Activated T-helper 17 cell treated with anti-CD3 and anti-CD28 coated beads, Interleukin-2, amount 50 U/mL, for 72 hours (primary cell): ENCODE measurements around the gene THAP6. TPM values are rescaled to one million over a fixed set of nuclear protein-coding genes. Genes with fewer than 3 reads are reported as not detected.
"Not testable (repeated sequence)": the region's sequence is repeated elsewhere in the genome, so short reads cannot be mapped to it uniquely, and the experiment has no call there.

Experiments
- ATAC-seq: fragments of 150-1000 bp; cut with Tn5 transposase; replicated peaks from 2 replicates; pipeline ENCODE4 v1.10.0; 2021; ENCODE audit warnings: mild to moderate bottlenecking, moderate library complexity
- H3K27ac Mint-ChIP-seq: one replicate; pipeline ENCODE4 v1.8.0; 2022; ENCODE audit warnings: mixed read lengths
- H3K27me3 Mint-ChIP-seq: one replicate; pipeline ENCODE4 v1.8.0; 2022; ENCODE audit warnings: mixed read lengths
- H3K36me3 Mint-ChIP-seq: one replicate; pipeline ENCODE4 v1.8.0; 2022; ENCODE audit warnings: low read depth, mild to moderate bottlenecking, mixed read lengths
- H3K4me1 Mint-ChIP-seq: one replicate; pipeline ENCODE4 v1.8.0; 2022; ENCODE audit warnings: mixed read lengths
- H3K4me3 Mint-ChIP-seq: one replicate; pipeline ENCODE4 v1.8.0; 2022; ENCODE audit warnings: mild to moderate bottlenecking, mixed read lengths
- H3K9me3 Mint-ChIP-seq: one replicate; pipeline ENCODE4 v1.8.0; 2022; ENCODE audit warnings: mixed read lengths
- total RNA-seq, 2 donors: library from RNA; stranded (reverse); gene quantifications; one replicate each; pipeline ENCODE4 v1.2.3, GENCODE V29; 2022

THAP6 gene
- total RNA-seq, 2 donors from 2014 or later = 15.8 to 25.4 TPM

GRCh38 chr4:75511841-75512240, 2.4 kb upstream of the THAP6 start:
- no peak overlapping the region for H3K27ac Mint-ChIP-seq
- H3K4me1 Mint-ChIP-seq = peaks cover 19% of the 10 kb centered on the region
- no peaks in the 10 kb centered on the region for H3K27me3 Mint-ChIP-seq
- H3K4me3 Mint-ChIP-seq = no peak overlapping the region
- peaks cover 70% of the 10 kb centered on the region for H3K36me3 Mint-ChIP-seq
- no peaks in the 10 kb centered on the region for H3K9me3 Mint-ChIP-seq
- ATAC-seq = no peak

DNA sequence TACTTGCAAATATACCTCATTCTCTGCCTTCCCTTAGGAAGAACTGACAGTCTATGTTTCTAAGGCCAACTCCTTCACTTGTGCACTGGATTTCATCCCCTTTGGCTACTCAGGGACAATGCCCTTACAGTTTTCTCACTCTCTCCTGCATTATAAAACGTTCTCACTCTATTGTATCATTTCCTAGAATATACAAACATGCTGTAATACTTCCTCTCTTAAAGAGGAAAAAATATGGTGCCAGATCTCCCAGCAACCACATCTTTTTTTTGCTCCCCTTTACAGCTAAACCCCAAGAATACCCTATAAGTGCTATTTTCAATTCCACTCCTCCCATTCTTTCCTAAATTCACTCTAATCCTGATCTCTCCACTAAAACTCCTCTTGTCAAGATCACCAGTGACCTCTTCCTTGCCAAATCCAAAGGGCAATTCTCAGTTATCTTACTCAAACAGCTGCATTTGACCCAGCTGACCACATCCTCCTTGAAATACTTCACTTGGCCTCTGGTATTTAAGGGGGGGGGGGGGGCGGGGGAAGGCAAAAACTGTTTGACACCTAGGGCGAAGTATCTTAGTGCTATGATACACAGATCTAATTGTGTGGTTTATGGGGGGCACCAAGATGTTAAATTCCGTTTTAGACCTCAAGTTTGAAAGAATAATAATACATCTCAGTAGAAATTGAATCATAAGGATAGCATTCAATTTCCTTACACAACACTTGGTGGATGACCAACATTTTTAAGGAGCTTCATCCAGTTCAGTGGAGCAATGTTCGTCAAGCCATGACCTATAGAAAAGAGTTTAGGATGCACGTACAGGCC, 1.7 kb upstream of the THAP6 start:
- Mint-ChIP-seq H3K36me3 (peaks cover 70% of the 10 kb centered on the region), H3K27me3 (no peaks in the 10 kb centered on the region), H3K27ac (no peak overlapping the region), H3K4me1 (peaks cover 19% of the 10 kb centered on the region), H3K4me3 (no peak overlapping the region), H3K9me3 (no peaks in the 10 kb centered on the region)
- no peak for ATAC-seq

GRCh38 chr4:75513526-75514130, 645 bp upstream of the THAP6 start:
- no peak for ATAC-seq
- H3K4me1 Mint-ChIP-seq = peaks cover 19% of the 10 kb centered on the region
- H3K27ac Mint-ChIP-seq = no peak overlapping the region
- no peak overlapping the region for H3K4me3 Mint-ChIP-seq
- no peaks in the 10 kb centered on the region for H3K27me3 Mint-ChIP-seq
- peaks cover 75% of the 10 kb centered on the region for H3K36me3 Mint-ChIP-seq
- no peaks in the 10 kb centered on the region for H3K9me3 Mint-ChIP-seq

DNA sequence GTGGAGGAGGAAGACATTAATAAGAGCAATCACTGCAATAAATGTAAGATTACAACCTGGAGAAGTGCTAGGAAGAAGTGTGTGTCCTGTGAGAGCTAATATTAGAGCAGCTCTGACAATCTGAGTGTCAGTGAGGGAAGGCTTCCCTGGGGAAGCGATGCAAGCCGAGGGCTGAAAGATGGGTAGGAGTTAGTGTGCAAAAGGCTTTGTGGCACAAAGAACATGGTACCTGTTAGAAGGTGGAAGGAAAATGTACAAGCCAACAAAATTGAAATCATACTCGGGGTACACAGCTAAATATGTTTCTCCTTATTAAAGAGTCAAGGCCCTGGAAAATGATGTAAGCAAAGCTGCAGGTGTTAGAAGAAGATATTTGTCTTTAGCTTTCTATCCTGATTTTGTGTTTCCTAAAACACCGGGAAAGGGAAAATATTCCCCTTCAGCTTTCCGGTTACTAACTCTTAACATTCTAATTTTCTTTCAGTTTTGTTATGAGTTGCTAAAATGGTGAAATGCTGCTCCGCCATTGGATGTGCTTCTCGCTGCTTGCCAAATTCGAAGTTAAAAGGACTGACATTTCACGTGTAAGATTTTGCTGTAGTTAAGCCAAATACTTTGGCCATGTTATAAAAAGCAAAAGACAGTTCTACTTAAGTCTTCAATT, 808 bp downstream of the THAP6 start:
- H3K27me3 Mint-ChIP-seq = no peaks in the 10 kb centered on the region
- no peak overlapping the region for H3K4me3 Mint-ChIP-seq
- no peak overlapping the region for H3K27ac Mint-ChIP-seq
- H3K36me3 Mint-ChIP-seq = peaks cover 75% of the 10 kb centered on the region
- H3K4me1 Mint-ChIP-seq = peaks cover 10% of the 10 kb centered on the region
- H3K9me3 Mint-ChIP-seq = no peaks in the 10 kb centered on the region
- no peak for ATAC-seq

DNA sequence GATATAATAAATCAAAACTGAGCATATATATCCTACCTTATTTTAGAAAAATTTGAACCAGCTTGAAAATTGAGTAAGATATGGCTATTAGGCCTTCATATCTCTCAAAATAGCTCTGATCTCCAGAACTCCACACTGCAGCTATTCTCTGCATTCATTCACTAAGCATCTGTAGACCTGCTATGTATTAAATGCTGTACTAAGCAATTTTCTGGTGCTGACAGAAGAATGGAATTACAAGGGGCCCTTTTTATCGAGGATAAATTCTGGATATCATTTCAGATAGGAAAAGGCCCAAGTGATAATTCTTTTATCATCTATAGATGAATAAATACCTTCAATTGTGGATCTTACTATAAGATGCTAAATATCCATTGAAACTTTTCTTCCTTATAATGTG, 1.9 kb downstream of the THAP6 start:
- no peak overlapping the region for H3K27ac Mint-ChIP-seq
- H3K36me3 Mint-ChIP-seq = peaks cover 75% of the 10 kb centered on the region
- no peaks in the 10 kb centered on the region for H3K9me3 Mint-ChIP-seq
- H3K4me1 Mint-ChIP-seq = peaks cover 4% of the 10 kb centered on the region
- H3K4me3 Mint-ChIP-seq = no peak overlapping the region
- H3K27me3 Mint-ChIP-seq = no peaks in the 10 kb centered on the region
- no peak for ATAC-seq

- H3K9me3 Mint-ChIP-seq, ATAC-seq, H3K27ac Mint-ChIP-seq, H3K4me1 Mint-ChIP-seq, H3K27me3 Mint-ChIP-seq, H3K4me3 Mint-ChIP-seq: not testable (repeated sequence)
- H3K36me3 Mint-ChIP-seq = peaks cover 99% of the 10 kb centered on the region
Observed at GRCh38 chr4:75519452-75519851, 5.2 kb downstream of the THAP6 start.

DNA sequence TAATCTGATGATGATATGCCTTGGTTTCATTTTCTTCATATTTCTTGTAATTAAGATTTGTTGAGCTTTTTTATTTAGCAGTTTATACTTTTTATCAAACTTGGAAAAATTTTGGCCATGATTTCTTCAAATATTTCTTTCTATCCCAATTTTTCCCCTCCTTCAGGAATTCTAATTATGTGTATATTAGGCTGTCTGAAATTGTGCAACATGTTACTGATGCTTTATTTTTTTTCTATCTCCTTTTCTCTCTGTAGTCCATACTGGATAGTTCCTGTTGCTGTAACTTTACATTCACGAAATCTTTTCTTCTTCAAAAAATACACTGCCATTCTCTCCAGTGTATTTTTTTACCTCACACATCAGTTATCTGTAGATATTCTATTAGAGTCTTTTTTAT, 10.8 kb downstream of the THAP6 start:
- Mint-ChIP-seq H3K9me3 (no peaks in the 10 kb centered on the region), H3K27me3 (no peaks in the 10 kb centered on the region), H3K4me1 (peaks cover 4% of the 10 kb centered on the region), H3K27ac (no peak overlapping the region), H3K36me3 (peaks cover 97% of the 10 kb centered on the region), H3K4me3 (no peak overlapping the region)
- ATAC-seq = no peak

DNA sequence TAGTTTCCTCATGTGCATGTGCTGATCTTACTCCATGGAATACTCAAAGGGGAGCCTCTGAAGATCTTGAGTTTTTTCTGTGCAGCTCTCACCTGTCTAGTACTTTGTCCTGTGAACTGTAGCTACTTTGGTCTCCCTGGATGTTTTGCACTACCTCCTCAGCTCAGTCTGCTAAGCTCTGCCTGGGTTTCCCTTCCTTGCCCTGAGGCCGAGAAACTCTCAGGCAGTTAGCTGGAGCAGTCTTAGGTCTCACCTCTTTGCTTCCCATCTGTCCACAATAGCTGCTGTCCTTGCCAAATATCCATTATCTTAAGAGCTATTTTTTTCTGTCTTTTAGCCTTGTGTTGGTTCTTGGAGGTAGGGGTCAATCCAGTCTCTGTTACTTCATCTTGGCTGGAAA, 11.6 kb downstream of the THAP6 start:
- Mint-ChIP-seq H3K4me3 (no peak overlapping the region), H3K27me3 (no peaks in the 10 kb centered on the region), H3K9me3 (peaks cover 5% of the 10 kb centered on the region), H3K36me3 (peaks cover 96% of the 10 kb centered on the region), H3K27ac (no peak overlapping the region), H3K4me1 (no peaks in the 10 kb centered on the region)
- no peak for ATAC-seq

- Mint-ChIP-seq H3K27ac (no peak overlapping the region), H3K27me3 (no peaks in the 10 kb centered on the region), H3K4me3 (no peak overlapping the region), H3K4me1 (no peaks in the 10 kb centered on the region), H3K9me3 (peaks cover 5% of the 10 kb centered on the region), H3K36me3 (peaks cover 95% of the 10 kb centered on the region)
- no peak for ATAC-seq
Observed at GRCh38 chr4:75527482-75527881, 13.2 kb downstream of the THAP6 start.

- Mint-ChIP-seq H3K4me1 (no peaks in the 10 kb centered on the region), H3K27me3 (no peaks in the 10 kb centered on the region), H3K27ac (no peak overlapping the region), H3K36me3 (peaks cover 73% of the 10 kb centered on the region), H3K4me3 (no peak overlapping the region), H3K9me3 (peaks cover 5% of the 10 kb centered on the region)
- ATAC-seq = no peak
Observed at GRCh38 chr4:75530556-75531322, 16.5 kb downstream of the THAP6 start.

DNA sequence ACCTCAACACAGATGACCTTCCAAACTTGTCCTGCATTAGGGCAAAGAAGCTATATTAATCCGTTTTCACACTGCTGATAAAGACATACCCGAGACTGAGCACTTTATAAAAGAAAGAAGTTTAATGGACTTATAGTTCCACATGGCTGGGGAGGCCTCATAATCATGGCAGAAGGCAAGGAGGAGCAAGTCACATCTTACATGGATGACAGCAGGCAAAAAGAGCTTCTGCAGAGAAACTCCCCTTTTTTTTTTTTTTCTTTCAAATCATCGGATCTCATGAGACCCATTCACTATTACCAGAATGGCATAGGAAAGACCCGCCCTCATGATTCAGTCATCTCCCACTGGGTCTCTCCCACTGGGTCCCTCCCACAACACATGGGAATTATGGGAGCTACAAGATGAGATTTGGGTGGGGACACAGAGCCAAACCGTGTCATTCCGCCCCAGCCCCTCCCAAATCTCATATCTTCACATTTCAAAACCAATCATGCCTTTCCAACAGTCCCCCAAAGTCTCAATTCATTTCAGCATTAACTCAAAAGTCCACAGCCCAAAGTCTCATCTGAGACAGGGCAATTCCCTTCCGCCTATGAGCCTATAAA, 17.4 kb downstream of the THAP6 start:
- ATAC-seq, H3K27me3 Mint-ChIP-seq, H3K4me3 Mint-ChIP-seq, H3K27ac Mint-ChIP-seq, H3K9me3 Mint-ChIP-seq, H3K4me1 Mint-ChIP-seq: not testable (repeated sequence)
- H3K36me3 Mint-ChIP-seq = peaks cover 64% of the 10 kb centered on the region

DNA sequence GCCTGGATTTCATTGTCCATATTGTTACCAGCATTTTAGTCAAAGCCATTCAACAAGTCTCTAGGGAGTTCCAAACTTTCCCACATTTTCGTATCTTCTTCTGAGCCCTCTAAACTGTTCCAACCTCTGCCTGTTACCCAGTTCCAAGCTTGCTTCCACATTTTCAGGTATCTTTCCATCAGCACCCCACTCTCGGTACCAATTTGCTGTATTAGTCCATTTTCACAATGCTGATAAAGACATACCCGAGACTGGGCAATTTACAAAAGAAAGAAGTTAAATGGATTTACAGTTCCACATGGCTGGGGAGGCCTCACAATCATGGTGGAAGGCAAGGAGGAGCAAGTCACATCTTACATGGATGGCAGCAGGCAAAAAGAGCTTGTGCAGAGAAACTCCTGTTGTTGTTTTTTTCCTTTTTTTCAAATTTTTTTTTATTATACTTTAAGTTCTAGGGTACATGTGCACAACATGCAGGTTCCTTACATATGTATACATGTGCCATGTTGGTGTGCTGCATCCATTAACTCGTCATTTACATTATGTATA, 19.1 kb downstream of the THAP6 start:
- H3K36me3 Mint-ChIP-seq = peaks cover 47% of the 10 kb centered on the region
- H3K27ac Mint-ChIP-seq, H3K27me3 Mint-ChIP-seq, H3K4me1 Mint-ChIP-seq, H3K9me3 Mint-ChIP-seq, H3K4me3 Mint-ChIP-seq, ATAC-seq: not testable (repeated sequence)

GRCh38 chr4:75533926-75534325, 19.7 kb downstream of the THAP6 start:
- not testable (repeated sequence) for ATAC-seq, H3K27me3 Mint-ChIP-seq, H3K4me1 Mint-ChIP-seq, H3K4me3 Mint-ChIP-seq, H3K9me3 Mint-ChIP-seq, H3K27ac Mint-ChIP-seq
- H3K36me3 Mint-ChIP-seq = peaks cover 43% of the 10 kb centered on the region

GRCh38 chr4:75537308-75537707, 23.0 kb downstream of the THAP6 start:
- H3K4me3 Mint-ChIP-seq, H3K4me1 Mint-ChIP-seq, H3K9me3 Mint-ChIP-seq, H3K27me3 Mint-ChIP-seq, ATAC-seq: not testable (repeated sequence)
- H3K27ac Mint-ChIP-seq = peak overlapping the region; percentile 37
- peaks cover 17% of the 10 kb centered on the region for H3K36me3 Mint-ChIP-seq
